Stimulated activated memory B cell treated with anti-CD40 and anti-IgM and Interleukin-4, amounts not matched to agents 10 μg/mL and 1 μg/mL and 100 μg/mL, for 72 hours (primary cell): Measurements from ENCODE around the gene LRRTM3.

Experiments
- ATAC-seq: fragments of 150-1000 bp; cut with Tn5 transposase; 2 replicates; pipeline ENCODE4 v1.10.0; 2021
- H3K27ac Mint-ChIP-seq: one replicate; pipeline ENCODE4 v1.8.0; 2022; ENCODE audit warnings: mild to moderate bottlenecking, mixed read lengths
- H3K27me3 Mint-ChIP-seq: one replicate; pipeline ENCODE4 v1.8.0; 2022; ENCODE audit warnings: mixed read lengths
- H3K36me3 Mint-ChIP-seq: one replicate; pipeline ENCODE4 v1.8.0; 2022; ENCODE audit warnings: mixed read lengths
- H3K4me1 Mint-ChIP-seq: one replicate; pipeline ENCODE4 v1.8.0; 2022; ENCODE audit warnings: mixed read lengths
- H3K4me3 Mint-ChIP-seq: one replicate; pipeline ENCODE4 v1.8.0; 2022; ENCODE audit warnings: mild to moderate bottlenecking, moderate library complexity, mixed read lengths
- H3K9me3 Mint-ChIP-seq: one replicate; pipeline ENCODE4 v1.8.0; 2022; ENCODE audit warnings: mixed read lengths

LRRTM3 gene

GRCh38 chr10:67107670-67108069, 181.8 kb downstream of the LRRTM3 start:
- no peak for ATAC-seq
- H3K9me3 Mint-ChIP-seq = no peaks in the 10 kb centered on the region
- no peak overlapping the region for H3K27ac Mint-ChIP-seq
- H3K4me3 Mint-ChIP-seq = no peak overlapping the region
- H3K36me3 Mint-ChIP-seq = no peaks in the 10 kb centered on the region
- no peaks in the 10 kb centered on the region for H3K4me1 Mint-ChIP-seq
- no peaks in the 10 kb centered on the region for H3K27me3 Mint-ChIP-seq

DNA sequence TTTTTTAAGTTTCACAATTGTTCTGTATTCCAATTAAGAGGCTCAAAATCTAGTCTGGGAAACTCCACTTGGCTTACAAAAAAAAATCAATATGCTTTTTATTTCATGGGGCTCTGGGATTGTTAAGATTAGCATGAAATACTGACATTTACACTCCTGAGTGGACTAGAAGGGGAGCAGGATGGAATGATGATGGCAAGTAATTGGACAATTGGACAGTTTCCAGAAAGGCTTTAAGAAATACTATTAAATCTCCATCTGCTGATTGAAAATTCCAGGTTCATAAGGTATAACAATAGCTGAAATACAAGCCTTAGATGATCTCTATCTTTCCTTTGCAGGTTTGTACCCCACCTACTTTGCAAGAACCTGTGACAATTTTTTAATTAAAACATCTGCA, 184.4 kb downstream of the LRRTM3 start:
- no peaks in the 10 kb centered on the region for H3K9me3 Mint-ChIP-seq
- H3K36me3 Mint-ChIP-seq = no peaks in the 10 kb centered on the region
- no peak overlapping the region for H3K4me3 Mint-ChIP-seq
- ATAC-seq = no peak
- no peak overlapping the region for H3K27ac Mint-ChIP-seq
- no peaks in the 10 kb centered on the region for H3K4me1 Mint-ChIP-seq
- H3K27me3 Mint-ChIP-seq = no peaks in the 10 kb centered on the region

DNA sequence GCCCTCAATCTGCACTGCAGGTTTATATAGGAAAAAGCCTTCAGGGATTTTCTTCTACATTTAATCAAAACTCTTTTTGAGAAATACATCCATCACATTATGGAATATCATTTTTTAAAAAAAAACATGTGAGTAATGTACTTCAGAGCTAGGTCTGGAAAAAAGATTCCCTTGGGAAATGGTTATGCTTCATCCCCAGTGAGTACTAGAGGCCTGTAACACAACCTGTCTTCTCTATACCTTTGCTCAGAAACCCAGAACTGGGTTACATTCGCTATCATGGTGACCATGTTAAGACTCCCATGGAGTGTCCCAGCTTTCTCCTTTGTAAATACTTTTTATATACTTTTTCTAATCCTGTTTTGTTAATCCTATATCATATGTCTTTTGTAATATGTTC, 186.9 kb downstream of the LRRTM3 start:
- no peaks in the 10 kb centered on the region for H3K4me1 Mint-ChIP-seq
- H3K27ac Mint-ChIP-seq = no peak overlapping the region
- H3K27me3 Mint-ChIP-seq = no peaks in the 10 kb centered on the region
- no peaks in the 10 kb centered on the region for H3K9me3 Mint-ChIP-seq
- no peaks in the 10 kb centered on the region for H3K36me3 Mint-ChIP-seq
- no peak overlapping the region for H3K4me3 Mint-ChIP-seq
- ATAC-seq = no peak

GRCh38 chr10:67114945-67115344, 189.1 kb downstream of the LRRTM3 start:
- Mint-ChIP-seq H3K36me3 (no peaks in the 10 kb centered on the region), H3K4me3 (no peak overlapping the region), H3K9me3 (no peaks in the 10 kb centered on the region), H3K27ac (no peak overlapping the region), H3K27me3 (no peaks in the 10 kb centered on the region), H3K4me1 (no peaks in the 10 kb centered on the region)
- ATAC-seq = no peak

GRCh38 chr10:67115972-67116371, 190.1 kb downstream of the LRRTM3 start:
- no peak for ATAC-seq
- H3K4me3 Mint-ChIP-seq = no peak overlapping the region
- H3K27ac Mint-ChIP-seq = no peak overlapping the region
- no peaks in the 10 kb centered on the region for H3K9me3 Mint-ChIP-seq
- no peaks in the 10 kb centered on the region for H3K27me3 Mint-ChIP-seq
- no peaks in the 10 kb centered on the region for H3K36me3 Mint-ChIP-seq
- no peaks in the 10 kb centered on the region for H3K4me1 Mint-ChIP-seq

- no peaks in the 10 kb centered on the region for H3K36me3 Mint-ChIP-seq
- H3K4me3 Mint-ChIP-seq = no peak overlapping the region
- H3K4me1 Mint-ChIP-seq = no peaks in the 10 kb centered on the region
- H3K27ac Mint-ChIP-seq = no peak overlapping the region
- H3K9me3 Mint-ChIP-seq = no peaks in the 10 kb centered on the region
- no peak for ATAC-seq
- no peaks in the 10 kb centered on the region for H3K27me3 Mint-ChIP-seq
These were observed 193.8 kb downstream of the LRRTM3 start for GRCh38 chr10:67119651-67120050.

DNA sequence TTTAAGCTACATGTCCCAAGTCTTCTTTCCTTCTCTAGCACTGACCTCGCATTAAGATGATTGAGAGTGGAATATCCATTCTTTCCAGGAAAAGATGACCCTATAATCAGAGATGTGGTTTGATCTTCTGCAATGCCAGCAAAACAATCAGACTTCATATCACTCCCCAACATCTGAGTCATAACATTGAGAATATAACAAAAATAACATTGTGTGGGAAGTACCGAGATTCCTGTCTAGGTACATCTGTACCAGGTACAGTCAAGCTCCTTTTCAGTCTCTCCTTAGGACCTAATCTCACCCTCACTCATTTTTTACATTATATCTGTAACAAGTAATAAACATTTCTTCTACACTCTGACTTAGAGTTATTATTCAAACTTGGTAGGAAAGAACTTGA, 201.6 kb downstream of the LRRTM3 start:
- ATAC-seq = no peak
- no peaks in the 10 kb centered on the region for H3K36me3 Mint-ChIP-seq
- H3K4me3 Mint-ChIP-seq = no peak overlapping the region
- no peaks in the 10 kb centered on the region for H3K4me1 Mint-ChIP-seq
- no peaks in the 10 kb centered on the region for H3K27me3 Mint-ChIP-seq
- H3K27ac Mint-ChIP-seq = no peak overlapping the region
- no peaks in the 10 kb centered on the region for H3K9me3 Mint-ChIP-seq

DNA sequence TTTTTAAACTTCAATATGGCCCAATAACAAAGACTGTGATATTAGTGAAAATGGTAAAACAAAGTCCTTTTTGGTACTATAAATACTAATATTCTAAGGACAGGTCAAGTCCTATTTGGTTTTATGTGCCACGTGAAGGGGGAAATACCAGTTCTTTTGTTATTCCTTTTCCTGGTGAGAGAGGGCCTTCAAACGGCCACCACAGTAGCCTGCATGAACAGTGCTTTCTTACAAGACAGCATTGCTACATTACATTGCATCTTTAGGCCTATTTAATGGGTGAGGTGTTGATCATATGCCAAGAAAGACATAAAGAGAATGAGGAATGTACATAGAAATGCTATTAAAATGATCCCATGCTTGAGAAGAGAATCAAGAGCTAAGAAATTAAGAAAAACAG, 214.8 kb downstream of the LRRTM3 start:
- ATAC-seq = no peak
- H3K27ac Mint-ChIP-seq = no peak overlapping the region
- no peak overlapping the region for H3K4me3 Mint-ChIP-seq
- H3K9me3 Mint-ChIP-seq = peaks cover 4% of the 10 kb centered on the region
- no peaks in the 10 kb centered on the region for H3K4me1 Mint-ChIP-seq
- H3K36me3 Mint-ChIP-seq = no peaks in the 10 kb centered on the region
- H3K27me3 Mint-ChIP-seq = no peaks in the 10 kb centered on the region

- Mint-ChIP-seq H3K27me3 (no peaks in the 10 kb centered on the region), H3K9me3 (peaks cover 4% of the 10 kb centered on the region), H3K27ac (no peak overlapping the region), H3K4me3 (no peak overlapping the region), H3K4me1 (no peaks in the 10 kb centered on the region), H3K36me3 (no peaks in the 10 kb centered on the region)
- ATAC-seq = no peak
These were observed 215.5 kb downstream of the LRRTM3 start for GRCh38 chr10:67141300-67141699.

DNA sequence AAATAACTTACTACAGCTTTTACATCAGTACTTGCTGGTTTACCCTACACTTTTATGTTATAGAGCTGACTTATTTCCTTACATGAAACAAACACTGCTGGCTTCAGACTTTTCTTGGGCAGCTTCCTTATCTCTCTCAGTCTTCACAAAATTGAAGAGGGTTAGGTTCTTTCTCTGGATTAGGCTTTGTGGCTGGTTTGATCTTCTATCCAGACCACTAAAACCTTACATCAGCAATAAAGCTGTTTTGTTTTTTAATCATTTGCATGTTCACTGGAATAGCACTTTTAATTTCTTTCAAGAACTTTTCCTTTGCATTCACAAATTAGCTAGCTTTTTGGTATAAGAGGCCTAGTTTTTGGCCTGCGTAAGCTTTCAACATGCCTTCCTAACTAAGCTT, 218.7 kb downstream of the LRRTM3 start:
- Mint-ChIP-seq H3K36me3 (no peaks in the 10 kb centered on the region), H3K27ac (no peak overlapping the region), H3K27me3 (no peaks in the 10 kb centered on the region), H3K4me3 (no peak overlapping the region), H3K4me1 (no peaks in the 10 kb centered on the region), H3K9me3 (peaks cover 4% of the 10 kb centered on the region)
- no peak for ATAC-seq
